Glomerular endothelial cell (primary cell): Measurements from ENCODE around the gene LILRB3. TPM values are rescaled to one million over a fixed set of nuclear protein-coding genes. Genes with fewer than 3 reads are reported as not detected.
"Not testable (repeated sequence)": the region's sequence is repeated elsewhere in the genome, so short reads cannot be mapped to it uniquely, and the experiment has no call there.

Experiments
- DNase-seq: peaks from one replicate; pipeline ENCODE4 v3.0.0-alpha.2; 2011; ENCODE audit warnings: low read depth, low spot score; ENCODE audit errors: extremely low read depth
- total RNA-seq: library from RNA; depleted of rRNA; stranded (reverse); fragments of >200 nt; gene quantifications from 2 replicates; pipeline ENCODE4 v1.2.3, GENCODE V29; 2015

LILRB3 gene
- total RNA-seq, 1 donor from 2014 or later, result not detected

GRCh38 chr19:54243809-54244208 lies 21.0 kb upstream of the LILRB3 start:
- DNase-seq, result not testable (repeated sequence)

- not testable (repeated sequence) for DNase-seq
Observed at GRCh38 chr19:54242646-54243045, 19.8 kb upstream of the LILRB3 start, which contains the start of gene LILRA6. Gene LILRA6 (minus strand): TSS chr19:54242790.

GRCh38 chr19:54242234-54242633 lies 19.4 kb upstream of the LILRB3 start:
- DNase-seq, result not testable (repeated sequence)

- not testable (repeated sequence) for DNase-seq
Observed at GRCh38 chr19:54240372-54241336, 17.8 kb upstream of the LILRB3 start.

GRCh38 chr19:54239491-54240371 lies 16.9 kb upstream of the LILRB3 start:
- not testable (repeated sequence) for DNase-seq

- DNase-seq, result no peak
Observed at GRCh38 chr19:54233941-54234340, 11.1 kb upstream of the LILRB3 start.

- no peak for DNase-seq
Observed at GRCh38 chr19:54231077-54231931, 8.5 kb upstream of the LILRB3 start.

- no peak for DNase-seq
Observed at GRCh38 chr19:54230031-54230430, 7.2 kb upstream of the LILRB3 start.

- DNase-seq, result no peak
Observed at GRCh38 chr19:54229146-54229545, 6.3 kb upstream of the LILRB3 start.

GRCh38 chr19:54224619-54225018 lies 1.8 kb upstream of the LILRB3 start:
- not testable (repeated sequence) for DNase-seq

- not testable (repeated sequence) for DNase-seq
Observed at GRCh38 chr19:54223937-54224281, 1.1 kb upstream of the LILRB3 start.

- not testable (repeated sequence) for DNase-seq
Observed at GRCh38 chr19:54223277-54223936, 600 bp upstream of the LILRB3 start.

GRCh38 chr19:54221947-54222346 lies 860 bp downstream of the LILRB3 start:
- DNase-seq, result not testable (repeated sequence)

GRCh38 chr19:54219702-54220101 lies 3.1 kb downstream of the LILRB3 start:
- not testable (repeated sequence) for DNase-seq

GRCh38 chr19:54218960-54219661 lies 3.7 kb downstream of the LILRB3 start:
- DNase-seq, result no peak

GRCh38 chr19:54218259-54218658 lies 4.5 kb downstream of the LILRB3 start:
- DNase-seq, result no peak

- DNase-seq, result not testable (repeated sequence)
Observed at GRCh38 chr19:54217517-54218247, 5.1 kb downstream of the LILRB3 start.

GRCh38 chr19:54216869-54217268 lies 5.9 kb downstream of the LILRB3 start:
- DNase-seq, result no peak
